Activated T-helper 1 cell treated with anti-CD3 and anti-CD28 coated beads, Interleukin-12 subunit alpha, Interleukin-12 subunit beta, Interleukin-2, Interleukin-4 antibody, amounts not matched to agents 30 ng/mL and 10 ng/mL and 1 ng/mL, durations not matched to agents 14 hours and 24 hours and 36 hours (primary cell): ENCODE data around the gene UST. TPM values are rescaled to one million over a fixed set of nuclear protein-coding genes. Genes with fewer than 3 reads are reported as not detected.

ENCODE experiments used
- DNase-seq: peaks from one replicate; pipeline ENCODE4 v3.0.0; 2021; ENCODE audit warnings: low spot score
- H3K27ac Mint-ChIP-seq: one replicate; pipeline ENCODE4 v1.8.0; 2021; ENCODE audit warnings: mild to moderate bottlenecking, mixed read lengths
- H3K27me3 Mint-ChIP-seq: one replicate; pipeline ENCODE4 v1.8.0; 2022; ENCODE audit warnings: mild to moderate bottlenecking, moderate library complexity, mixed read lengths; ENCODE audit not compliant: insufficient read depth
- H3K36me3 Mint-ChIP-seq: one replicate; pipeline ENCODE4 v1.8.0; 2021; ENCODE audit warnings: low read depth, mixed read lengths
- H3K4me1 Mint-ChIP-seq: one replicate; pipeline ENCODE4 v1.8.0; 2021; ENCODE audit warnings: low read depth, mixed read lengths
- H3K4me3 Mint-ChIP-seq: one replicate; pipeline ENCODE4 v1.8.0; 2021; ENCODE audit warnings: mild to moderate bottlenecking, moderate library complexity, mixed read lengths
- H3K9me3 Mint-ChIP-seq: one replicate; pipeline ENCODE4 v1.8.0; 2021; ENCODE audit warnings: mixed read lengths
- intact Hi-C: fragments of 100-400 bp; cut with micrococcal nuclease; formaldehyde crosslinking; loops from one replicate; pipeline ENCODE4 v1.15.1; 2024
- total RNA-seq: library from RNA; stranded (reverse); gene quantifications from 2 replicates; pipeline ENCODE4 v1.2.3, GENCODE V29; 2022

Gene UST
- total RNA-seq, 1 donor from 2014 or later = 0.49 TPM

DNA sequence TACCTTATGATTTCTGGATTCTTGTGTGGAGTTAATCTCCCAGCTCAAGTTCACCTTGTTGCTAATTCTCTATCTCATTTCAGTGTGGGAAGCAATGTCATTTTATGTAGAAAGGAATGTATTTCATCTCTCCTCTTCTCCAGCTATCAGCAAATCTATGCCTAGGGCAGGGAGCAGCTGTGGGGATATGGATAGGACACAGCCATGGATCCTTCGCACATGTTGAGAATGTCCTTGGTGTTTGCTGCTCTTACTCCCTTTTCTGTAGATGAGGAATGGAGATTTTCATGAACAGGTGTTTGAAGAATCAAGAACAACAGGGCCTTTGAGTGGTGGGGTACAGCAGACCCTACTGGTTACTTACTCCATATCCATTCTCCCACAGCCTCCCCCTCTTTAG lies 182.0 kb downstream of the UST start:
- H3K36me3 Mint-ChIP-seq = no peaks in the 10 kb centered on the region
- peaks cover 27% of the 10 kb centered on the region for H3K27me3 Mint-ChIP-seq
- H3K4me1 Mint-ChIP-seq = no peaks in the 10 kb centered on the region
- DNase-seq = no peak
- H3K27ac Mint-ChIP-seq = no peak overlapping the region
- intact Hi-C loops = no loop called here
- no peaks in the 10 kb centered on the region for H3K9me3 Mint-ChIP-seq
- H3K4me3 Mint-ChIP-seq = no peak overlapping the region

DNA sequence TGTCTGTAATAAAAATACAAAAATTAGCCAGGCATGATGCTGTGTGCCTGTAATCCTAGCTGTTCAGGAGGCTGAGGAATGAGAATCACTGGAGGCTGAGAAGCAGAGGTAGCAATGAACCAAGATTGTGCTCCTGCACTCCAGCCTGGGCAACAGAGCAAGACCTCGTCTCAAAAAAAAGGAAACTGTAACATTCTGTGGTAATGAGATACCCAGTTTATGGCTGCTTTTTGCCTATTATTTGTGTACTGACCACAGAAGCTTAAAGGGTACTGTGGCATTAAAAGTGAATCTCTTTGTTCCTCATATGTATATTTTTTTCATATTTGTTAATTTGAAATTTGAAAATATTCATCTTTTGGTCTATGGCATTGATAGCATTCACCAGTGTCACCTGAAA lies 185.4 kb downstream of the UST start:
- intact Hi-C loops = no loop called here
- Mint-ChIP-seq H3K36me3 (no peaks in the 10 kb centered on the region), H3K27me3 (peaks cover 25% of the 10 kb centered on the region), H3K4me3 (no peak overlapping the region), H3K27ac (no peak overlapping the region), H3K4me1 (no peaks in the 10 kb centered on the region), H3K9me3 (no peaks in the 10 kb centered on the region)
- no peak for DNase-seq

DNA sequence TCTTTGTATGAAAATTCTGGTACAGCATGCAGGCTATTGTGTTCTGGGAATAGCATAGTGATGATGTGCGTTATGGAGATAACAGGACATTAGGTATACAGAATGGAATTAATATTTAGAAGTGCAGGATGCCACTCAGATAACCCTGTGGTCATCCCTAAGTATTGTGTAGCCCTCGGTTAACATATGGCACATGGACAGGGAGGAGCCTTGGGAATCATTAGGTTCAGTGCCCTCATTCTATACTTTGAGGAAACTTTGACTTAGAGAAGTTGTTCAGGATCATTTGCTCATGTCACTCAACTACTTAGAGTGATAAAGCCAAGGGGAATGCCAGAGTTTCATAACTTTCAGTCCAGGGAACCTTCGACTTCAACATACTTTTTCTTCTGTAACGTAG lies 185.9 kb downstream of the UST start:
- no peak overlapping the region for H3K27ac Mint-ChIP-seq
- intact Hi-C loops = no loop called here
- peaks cover 20% of the 10 kb centered on the region for H3K27me3 Mint-ChIP-seq
- DNase-seq = no peak
- no peak overlapping the region for H3K4me3 Mint-ChIP-seq
- no peaks in the 10 kb centered on the region for H3K9me3 Mint-ChIP-seq
- no peaks in the 10 kb centered on the region for H3K36me3 Mint-ChIP-seq
- H3K4me1 Mint-ChIP-seq = no peaks in the 10 kb centered on the region

DNA sequence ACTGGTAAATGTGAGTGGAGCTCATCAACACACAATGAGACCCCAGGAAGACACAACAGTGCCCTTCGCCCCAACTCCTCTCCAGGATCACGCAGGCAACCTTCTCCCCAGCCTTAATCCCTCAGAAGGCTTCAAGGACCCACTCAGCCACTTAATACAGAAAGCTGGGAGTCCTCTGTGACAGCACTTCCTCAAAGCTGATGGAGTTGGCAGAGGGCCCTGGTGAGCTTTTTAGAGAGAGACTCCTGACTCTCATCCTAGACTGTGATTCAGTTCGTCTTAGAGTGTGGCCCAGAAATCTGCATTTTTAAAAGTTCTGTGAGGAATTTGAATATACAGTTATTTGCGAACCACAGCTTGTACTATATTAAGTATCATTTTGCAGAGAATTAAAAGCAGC lies 187.7 kb downstream of the UST start:
- intact Hi-C loops = no loop called here
- Mint-ChIP-seq H3K9me3 (no peaks in the 10 kb centered on the region), H3K4me3 (no peak overlapping the region), H3K27me3 (peaks cover 27% of the 10 kb centered on the region), H3K4me1 (no peaks in the 10 kb centered on the region), H3K27ac (no peak overlapping the region), H3K36me3 (no peaks in the 10 kb centered on the region)
- no peak for DNase-seq

DNA sequence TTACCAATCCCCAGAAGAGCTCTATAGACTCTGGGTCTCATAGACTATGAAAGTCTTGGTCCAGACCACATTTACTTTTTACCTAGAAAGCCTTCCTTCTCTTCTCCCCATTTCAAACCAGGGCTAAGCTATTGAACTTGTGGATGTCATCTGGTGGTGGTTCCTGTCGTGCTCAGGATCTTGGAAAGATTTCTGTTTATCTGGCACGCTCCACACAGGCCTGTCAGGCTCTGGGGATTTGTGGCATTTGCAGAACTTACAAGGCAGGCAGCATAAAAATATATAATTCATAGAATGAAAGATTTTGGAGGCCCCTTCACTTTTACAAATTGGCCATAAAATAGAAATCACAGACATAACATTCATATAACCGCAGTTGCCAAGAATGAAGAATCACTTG lies 188.1 kb downstream of the UST start:
- H3K27ac Mint-ChIP-seq = no peak overlapping the region
- no peak overlapping the region for H3K4me3 Mint-ChIP-seq
- H3K36me3 Mint-ChIP-seq = no peaks in the 10 kb centered on the region
- no peak for DNase-seq
- intact Hi-C loops = no loop called here
- H3K27me3 Mint-ChIP-seq = peaks cover 30% of the 10 kb centered on the region
- no peaks in the 10 kb centered on the region for H3K9me3 Mint-ChIP-seq
- no peaks in the 10 kb centered on the region for H3K4me1 Mint-ChIP-seq

DNA sequence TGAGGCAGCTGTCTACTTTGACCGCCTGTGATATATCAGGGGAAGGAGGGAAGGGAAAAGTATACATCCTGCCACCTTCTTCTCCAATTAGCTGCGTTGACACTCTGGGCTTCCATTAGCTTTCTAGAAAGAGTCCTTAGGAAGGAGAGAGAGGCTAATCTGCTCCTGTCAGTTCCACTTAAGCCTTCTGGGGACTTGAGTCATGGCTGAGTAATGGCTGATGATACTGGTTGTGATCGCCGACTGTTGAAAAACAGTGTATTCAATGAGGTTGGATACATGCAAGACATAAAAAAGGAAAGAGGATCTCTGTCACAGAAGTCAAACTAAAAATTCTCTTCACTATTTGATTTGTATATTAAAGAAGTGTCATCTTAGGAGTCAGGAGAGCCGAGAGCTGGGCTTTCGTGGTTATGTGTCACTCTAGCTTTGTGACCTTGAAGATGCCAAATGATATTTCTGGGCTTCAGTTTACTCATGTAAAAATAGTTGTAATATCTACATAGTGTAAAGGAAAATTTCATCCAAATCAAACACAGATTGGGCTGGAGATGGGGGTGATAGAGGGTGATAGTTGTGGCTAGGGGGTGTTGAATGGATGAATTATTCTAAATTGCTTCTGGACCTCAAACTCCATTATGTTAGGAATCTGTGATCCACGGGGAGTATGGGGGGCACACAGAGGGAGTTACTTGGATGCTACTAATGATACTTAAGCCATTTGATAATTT lies 189.0 kb downstream of the UST start:
- no peak overlapping the region for H3K27ac Mint-ChIP-seq
- peaks cover 28% of the 10 kb centered on the region for H3K27me3 Mint-ChIP-seq
- intact Hi-C loops = no loop called here
- H3K4me1 Mint-ChIP-seq = no peaks in the 10 kb centered on the region
- no peaks in the 10 kb centered on the region for H3K9me3 Mint-ChIP-seq
- DNase-seq = no peak
- no peak overlapping the region for H3K4me3 Mint-ChIP-seq
- no peaks in the 10 kb centered on the region for H3K36me3 Mint-ChIP-seq

DNA sequence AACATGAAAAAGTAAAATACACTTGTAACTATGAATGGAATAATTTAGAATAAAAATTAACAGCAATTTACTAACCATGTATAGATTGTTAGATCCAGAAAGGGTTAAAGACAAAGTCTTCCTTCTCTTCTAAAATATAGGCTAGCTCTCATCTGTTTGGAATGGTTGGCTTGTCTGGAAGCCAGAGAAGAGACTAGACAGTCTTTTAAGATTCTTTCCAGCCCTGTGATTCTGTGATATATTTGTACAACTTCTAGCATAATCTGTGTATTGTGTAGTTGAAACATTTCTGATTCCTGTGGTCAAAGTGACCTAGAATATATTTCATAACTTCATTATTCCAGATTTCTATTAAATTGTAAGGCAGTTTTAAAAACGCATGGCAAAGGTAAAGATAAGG lies 196.6 kb downstream of the UST start:
- Mint-ChIP-seq H3K27me3 (peaks cover 19% of the 10 kb centered on the region), H3K27ac (no peak overlapping the region), H3K36me3 (no peaks in the 10 kb centered on the region), H3K4me3 (no peak overlapping the region), H3K4me1 (no peaks in the 10 kb centered on the region), H3K9me3 (no peaks in the 10 kb centered on the region)
- no peak for DNase-seq
- intact Hi-C loops = no loop called here

DNA sequence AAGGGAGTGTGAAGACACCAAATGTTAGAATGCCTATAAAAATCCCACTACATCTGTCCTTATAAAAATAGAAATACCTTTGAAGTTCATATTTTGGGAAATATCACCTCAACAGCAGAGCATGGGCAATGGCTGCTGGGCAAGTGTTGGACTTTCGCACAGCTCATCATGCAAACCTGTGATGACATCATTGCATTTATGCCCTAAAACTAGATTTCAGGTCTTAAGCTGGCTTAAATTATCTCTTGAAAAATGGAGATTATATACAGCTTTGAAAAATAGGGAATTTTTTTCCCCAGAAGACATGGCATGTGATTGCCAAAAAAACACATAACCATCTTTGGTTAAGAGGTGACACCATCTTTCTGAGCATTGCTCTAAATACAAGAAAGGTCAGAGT lies 197.8 kb downstream of the UST start:
- Mint-ChIP-seq H3K4me1 (no peaks in the 10 kb centered on the region), H3K27me3 (peaks cover 11% of the 10 kb centered on the region), H3K9me3 (no peaks in the 10 kb centered on the region), H3K4me3 (no peak overlapping the region), H3K36me3 (no peaks in the 10 kb centered on the region), H3K27ac (no peak overlapping the region)
- DNase-seq = no peak
- intact Hi-C loops = loop anchor here (5.0 kb wide), 1 partner anchor 573 kb away; no protein-coding TSS in a partner anchor

DNA sequence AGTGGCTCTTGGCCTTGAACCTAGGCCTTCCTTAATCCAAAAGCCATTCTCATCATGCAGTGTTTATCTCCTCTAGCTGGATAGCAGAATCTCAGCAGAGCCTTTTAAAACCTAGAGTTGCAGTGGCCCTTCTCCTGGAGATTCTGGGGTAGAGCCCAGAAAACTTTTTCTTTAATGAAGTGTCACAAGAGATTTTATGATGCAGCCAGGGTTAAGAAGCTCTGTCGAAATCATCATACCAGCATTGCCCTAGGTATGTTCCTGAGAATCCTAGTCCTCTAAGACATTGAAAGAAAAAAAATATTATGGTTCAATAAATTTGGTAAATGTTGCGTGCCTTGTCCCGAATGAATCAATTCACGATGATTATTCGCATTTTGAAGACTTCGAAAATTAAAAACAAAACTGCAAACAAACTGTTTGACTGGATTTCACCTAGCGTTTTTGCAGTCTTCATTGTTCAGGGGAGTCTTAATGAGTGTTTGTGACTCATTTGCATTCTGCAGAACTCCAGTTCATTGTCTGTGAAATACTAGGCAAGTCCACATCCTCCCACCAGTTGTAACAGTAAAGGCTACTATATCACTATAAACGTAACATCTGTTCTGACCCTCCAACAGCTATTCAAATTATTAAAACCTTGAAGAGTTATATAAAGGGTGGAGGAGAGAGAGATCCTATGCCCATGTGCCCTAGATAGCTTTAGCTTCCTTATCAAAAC lies 198.6 kb downstream of the UST start:
- no peaks in the 10 kb centered on the region for H3K4me1 Mint-ChIP-seq
- H3K27me3 Mint-ChIP-seq = peaks cover 13% of the 10 kb centered on the region
- intact Hi-C loops = loop anchor here (5.0 kb wide), 1 partner anchor 572 kb away; no protein-coding TSS in a partner anchor
- DNase-seq = no peak
- no peaks in the 10 kb centered on the region for H3K36me3 Mint-ChIP-seq
- no peaks in the 10 kb centered on the region for H3K9me3 Mint-ChIP-seq
- H3K4me3 Mint-ChIP-seq = no peak overlapping the region
- H3K27ac Mint-ChIP-seq = no peak overlapping the region

DNA sequence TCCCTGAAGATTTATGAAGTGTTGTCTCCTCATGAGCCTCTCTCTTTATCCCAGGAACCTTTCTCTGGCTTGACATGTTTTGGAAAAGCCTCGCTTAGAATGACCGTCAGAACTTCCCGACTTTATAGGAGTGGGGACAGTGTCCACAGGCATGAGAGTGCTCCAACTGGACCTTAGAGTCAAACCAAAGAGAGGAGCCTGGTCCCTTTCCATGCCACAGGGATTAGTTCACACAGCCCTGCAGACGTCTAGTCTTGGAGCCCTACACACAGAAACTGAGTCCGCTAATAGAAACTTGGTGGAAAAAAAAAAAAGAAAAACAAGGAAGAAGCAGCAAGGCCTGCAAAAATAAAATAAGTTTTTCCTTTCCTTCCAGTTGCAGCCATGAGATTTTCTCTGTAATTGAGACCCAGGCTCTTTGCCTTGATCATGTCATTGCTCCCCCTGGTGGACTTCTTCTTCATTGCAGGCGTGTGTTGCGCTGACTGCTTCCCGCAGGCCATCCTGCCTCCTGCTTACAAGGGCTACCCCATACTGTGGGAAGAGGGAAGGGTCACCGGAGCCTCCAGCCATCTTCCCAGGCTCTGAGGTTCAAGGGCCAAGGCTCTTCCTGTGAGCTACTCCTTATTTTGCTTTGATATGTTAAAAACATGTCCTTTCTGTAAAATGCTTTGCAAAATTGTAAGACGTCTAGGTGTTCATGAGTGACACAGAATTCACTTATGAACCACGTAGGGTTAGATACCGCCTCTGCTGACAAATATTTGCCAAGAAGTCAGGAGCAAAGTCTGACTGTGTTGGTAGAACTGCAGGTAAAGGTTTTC lies 201.0 kb downstream of the UST start:
- Mint-ChIP-seq H3K36me3 (no peaks in the 10 kb centered on the region), H3K27me3 (peaks cover 21% of the 10 kb centered on the region), H3K9me3 (no peaks in the 10 kb centered on the region), H3K4me1 (no peaks in the 10 kb centered on the region), H3K27ac (no peak overlapping the region), H3K4me3 (no peak overlapping the region)
- intact Hi-C loops = loop anchor here (1.0 to 5.0 kb wide), 5 partner anchors 202 to 569 kb away; no protein-coding TSS in a partner anchor
- DNase-seq = peak; percentile 54

DNA sequence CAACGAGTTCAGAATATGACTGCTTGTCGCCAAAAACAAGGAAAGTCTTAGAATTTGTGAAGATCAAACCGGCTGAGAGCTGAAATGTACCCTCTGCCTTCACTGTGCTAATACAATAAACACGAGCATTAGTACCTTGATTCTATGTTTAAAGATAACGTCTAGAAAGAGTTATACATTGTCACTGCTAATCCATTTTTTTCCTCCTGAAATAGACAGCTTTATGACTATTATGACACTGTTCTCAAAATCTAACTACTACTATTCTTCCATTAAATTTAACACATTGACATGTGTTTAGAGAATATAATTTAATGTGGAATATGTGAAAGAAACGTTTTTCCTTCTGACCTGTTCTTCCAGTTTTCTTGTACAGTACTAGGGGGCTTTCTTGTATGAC lies 204.8 kb downstream of the UST start:
- Mint-ChIP-seq H3K4me1 (no peaks in the 10 kb centered on the region), H3K27me3 (peaks cover 21% of the 10 kb centered on the region), H3K27ac (no peak overlapping the region), H3K9me3 (no peaks in the 10 kb centered on the region), H3K36me3 (no peaks in the 10 kb centered on the region), H3K4me3 (no peak overlapping the region)
- intact Hi-C loops = no loop called here
- DNase-seq = no peak

DNA sequence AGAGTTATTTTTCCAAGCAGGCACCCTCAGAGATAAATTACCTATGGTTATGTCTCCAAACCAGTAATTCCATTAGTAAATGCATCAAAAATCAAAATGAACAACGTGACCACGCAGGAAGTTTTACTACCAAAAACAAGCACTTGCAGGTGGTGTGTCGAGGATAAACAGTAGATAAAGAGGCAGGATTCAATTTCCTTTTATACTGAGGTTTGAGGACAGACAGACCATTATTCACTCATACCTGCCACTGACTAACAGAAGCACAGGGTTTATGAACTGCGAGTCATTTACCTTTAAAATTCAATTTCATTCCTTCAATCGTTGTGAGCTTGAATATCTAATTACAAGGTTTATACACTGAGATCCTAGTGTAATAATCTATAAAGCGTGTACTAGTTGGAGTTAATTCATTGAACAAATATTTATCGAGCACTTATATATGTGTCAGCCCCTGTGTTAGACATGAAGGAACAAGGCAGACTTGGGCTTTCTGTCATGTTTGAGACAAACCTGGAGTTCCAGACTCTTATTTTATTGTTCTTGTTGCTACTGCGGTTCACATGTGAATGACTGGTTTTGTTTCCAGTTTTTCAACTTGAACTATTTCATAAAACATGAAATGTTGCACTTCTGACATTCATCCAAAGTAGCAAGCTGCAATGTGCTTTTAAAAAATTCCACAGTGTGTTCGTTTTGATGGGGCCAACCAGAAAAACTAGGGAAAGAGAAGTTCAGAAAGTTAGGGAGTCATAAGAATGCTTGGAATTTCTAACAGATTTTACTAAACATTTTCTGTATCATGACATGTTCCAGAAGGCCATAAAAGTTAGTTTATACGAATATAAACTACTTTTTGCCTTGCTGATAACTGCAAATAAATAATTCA lies 205.6 kb downstream of the UST start:
- no peak for DNase-seq
- Mint-ChIP-seq H3K36me3 (no peaks in the 10 kb centered on the region), H3K27ac (no peak overlapping the region), H3K27me3 (peaks cover 21% of the 10 kb centered on the region), H3K4me3 (no peak overlapping the region), H3K9me3 (no peaks in the 10 kb centered on the region), H3K4me1 (no peaks in the 10 kb centered on the region)
- intact Hi-C loops = no loop called here
